ENCODE measurements around the gene GALNTL6.

Gene GALNTL6

GRCh38 chr4:172546782-172547181, 733.6 kb downstream of the GALNTL6 start:
- H3K9me3 ChIP-seq = no peaks in the 10 kb centered on the region
- no peak overlapping the region for H3K4me3 ChIP-seq (ENCODE audit: low read depth, low read length)
- DNase-seq = no peak
- no peaks in the 10 kb centered on the region for H3K27me3 ChIP-seq
- no peaks in the 10 kb centered on the region for H3K4me1 ChIP-seq
- TF ChIP-seq, protein P1, sequence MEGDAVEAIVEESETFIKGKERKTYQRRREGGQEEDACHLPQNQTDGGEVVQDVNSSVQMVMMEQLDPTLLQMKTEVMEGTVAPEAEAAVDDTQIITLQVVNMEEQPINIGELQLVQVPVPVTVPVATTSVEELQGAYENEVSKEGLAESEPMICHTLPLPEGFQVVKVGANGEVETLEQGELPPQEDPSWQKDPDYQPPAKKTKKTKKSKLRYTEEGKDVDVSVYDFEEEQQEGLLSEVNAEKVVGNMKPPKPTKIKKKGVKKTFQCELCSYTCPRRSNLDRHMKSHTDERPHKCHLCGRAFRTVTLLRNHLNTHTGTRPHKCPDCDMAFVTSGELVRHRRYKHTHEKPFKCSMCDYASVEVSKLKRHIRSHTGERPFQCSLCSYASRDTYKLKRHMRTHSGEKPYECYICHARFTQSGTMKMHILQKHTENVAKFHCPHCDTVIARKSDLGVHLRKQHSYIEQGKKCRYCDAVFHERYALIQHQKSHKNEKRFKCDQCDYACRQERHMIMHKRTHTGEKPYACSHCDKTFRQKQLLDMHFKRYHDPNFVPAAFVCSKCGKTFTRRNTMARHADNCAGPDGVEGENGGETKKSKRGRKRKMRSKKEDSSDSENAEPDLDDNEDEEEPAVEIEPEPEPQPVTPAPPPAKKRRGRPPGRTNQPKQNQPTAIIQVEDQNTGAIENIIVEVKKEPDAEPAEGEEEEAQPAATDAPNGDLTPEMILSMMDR (IDR thresholded peaks at IDR 0.05; ENCODE audit: low read depth, low read length) = no peak
- no peaks in the 10 kb centered on the region for H3K36me3 ChIP-seq

DNA sequence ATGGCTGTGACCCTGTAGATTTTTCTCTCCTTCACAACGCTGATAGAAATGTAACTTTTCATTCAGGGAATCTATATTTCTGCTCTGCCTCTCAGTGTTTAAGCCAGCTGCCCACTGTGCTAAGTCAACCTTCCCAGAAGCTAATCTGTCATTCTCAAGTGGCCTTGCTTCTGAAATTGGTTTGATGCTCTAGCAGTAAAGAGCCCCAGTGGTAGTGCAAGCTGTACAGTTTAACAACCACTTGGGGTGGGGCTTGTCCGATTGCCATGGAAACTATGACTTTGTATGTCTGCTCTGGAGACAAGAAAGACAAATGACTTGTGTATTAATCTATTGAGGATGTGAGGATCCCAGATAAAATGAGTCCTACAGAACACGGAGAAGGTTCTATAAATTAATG, 734.5 kb downstream of the GALNTL6 start:
- TF ChIP-seq, protein P1 (IDR thresholded peaks at IDR 0.05; ENCODE audit: low read depth, low read length) = no peak
- no peaks in the 10 kb centered on the region for H3K9me3 ChIP-seq
- H3K4me1 ChIP-seq = no peaks in the 10 kb centered on the region
- H3K36me3 ChIP-seq = no peaks in the 10 kb centered on the region
- no peaks in the 10 kb centered on the region for H3K27me3 ChIP-seq
- no peak overlapping the region for H3K4me3 ChIP-seq (ENCODE audit: low read depth, low read length)
- DNase-seq = no peak

- no peak for DNase-seq
- no peaks in the 10 kb centered on the region for H3K27me3 ChIP-seq
- no peaks in the 10 kb centered on the region for H3K36me3 ChIP-seq
- TF ChIP-seq, protein P1 (IDR thresholded peaks at IDR 0.05; ENCODE audit: low read depth, low read length) = no peak
- peaks cover 4% of the 10 kb centered on the region; the same call in 1 of the 2 replicates for H3K4me1 ChIP-seq
- H3K9me3 ChIP-seq = no peaks in the 10 kb centered on the region
- no peak overlapping the region for H3K4me3 ChIP-seq (ENCODE audit: low read depth, low read length)
Observed at GRCh38 chr4:172553216-172553615, 740.0 kb downstream of the GALNTL6 start.

DNA sequence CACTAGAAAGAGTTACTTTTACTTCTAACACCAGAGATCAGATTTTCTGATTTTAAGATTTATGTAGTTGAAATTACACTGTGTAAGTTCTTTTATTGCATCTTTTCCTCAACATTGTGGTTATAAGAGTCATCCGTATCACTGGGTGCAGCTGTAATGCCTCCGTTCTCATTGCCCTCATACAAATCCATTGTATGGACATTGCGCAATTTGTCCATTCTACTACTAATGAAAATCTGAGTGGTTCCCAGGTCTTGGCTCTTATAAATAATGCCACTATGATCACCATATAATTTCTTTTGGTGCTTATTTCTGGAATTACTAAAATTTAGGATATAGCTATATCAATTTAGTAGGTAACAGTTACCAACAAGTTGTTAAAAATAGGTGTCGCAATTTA, 741.4 kb downstream of the GALNTL6 start:
- Histone ChIP-seq H3K27me3 (no peaks in the 10 kb centered on the region), H3K36me3 (no peaks in the 10 kb centered on the region), H3K9me3 (no peaks in the 10 kb centered on the region), H3K4me1 (peaks cover 4% of the 10 kb centered on the region; the same call in 1 of the 2 replicates), H3K4me3 (ENCODE audit: low read depth, low read length) (no peak overlapping the region)
- no peak for DNase-seq
- TF ChIP-seq, protein P1 (IDR thresholded peaks at IDR 0.05; ENCODE audit: low read depth, low read length) = no peak

GRCh38 chr4:172555725-172556124, 742.5 kb downstream of the GALNTL6 start:
- no peaks in the 10 kb centered on the region for H3K36me3 ChIP-seq
- TF ChIP-seq, protein P1 (IDR thresholded peaks at IDR 0.05; ENCODE audit: low read depth, low read length) = no peak
- peaks cover 4% of the 10 kb centered on the region; the same call in 1 of the 2 replicates for H3K4me1 ChIP-seq
- H3K27me3 ChIP-seq = no peaks in the 10 kb centered on the region
- H3K4me3 ChIP-seq (ENCODE audit: low read depth, low read length) = no peak overlapping the region
- DNase-seq = no peak
- H3K9me3 ChIP-seq = no peaks in the 10 kb centered on the region

GRCh38 chr4:172573899-172574298, 760.7 kb downstream of the GALNTL6 start:
- no peaks in the 10 kb centered on the region for H3K9me3 ChIP-seq
- peaks cover 10% of the 10 kb centered on the region for H3K4me1 ChIP-seq
- TF ChIP-seq, protein P1 (IDR thresholded peaks at IDR 0.05; ENCODE audit: low read depth, low read length) = no peak
- H3K4me3 ChIP-seq (ENCODE audit: low read depth, low read length) = no peak overlapping the region
- no peak for DNase-seq
- no peaks in the 10 kb centered on the region for H3K36me3 ChIP-seq
- no peaks in the 10 kb centered on the region for H3K27me3 ChIP-seq

Data from BE2C (cell line).